ENCODE results near the gene CHRNB1.

CHRNB1 gene

DNA sequence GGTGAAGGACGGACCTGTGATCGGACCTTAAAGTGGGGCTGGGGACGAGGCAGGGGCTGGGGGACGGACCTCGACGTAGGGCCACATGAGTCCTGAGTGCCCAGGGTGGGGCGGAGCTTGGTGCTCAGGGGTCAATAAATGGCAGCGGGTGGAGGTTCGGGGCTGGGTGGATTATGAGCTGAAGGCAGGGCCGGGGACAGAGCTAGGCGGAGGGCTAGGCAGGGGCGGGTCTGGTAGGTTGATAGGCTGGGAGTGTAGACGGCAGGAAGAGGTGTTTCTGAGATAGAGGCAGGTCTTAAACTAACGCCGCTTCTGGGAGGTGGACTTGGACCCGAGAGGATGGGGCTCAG is 733 bp downstream of the CHRNB1 start:
- DNase-seq (ENCODE audit: low read depth, low spot score): no peak
- TF ChIP-seq, protein P1, sequence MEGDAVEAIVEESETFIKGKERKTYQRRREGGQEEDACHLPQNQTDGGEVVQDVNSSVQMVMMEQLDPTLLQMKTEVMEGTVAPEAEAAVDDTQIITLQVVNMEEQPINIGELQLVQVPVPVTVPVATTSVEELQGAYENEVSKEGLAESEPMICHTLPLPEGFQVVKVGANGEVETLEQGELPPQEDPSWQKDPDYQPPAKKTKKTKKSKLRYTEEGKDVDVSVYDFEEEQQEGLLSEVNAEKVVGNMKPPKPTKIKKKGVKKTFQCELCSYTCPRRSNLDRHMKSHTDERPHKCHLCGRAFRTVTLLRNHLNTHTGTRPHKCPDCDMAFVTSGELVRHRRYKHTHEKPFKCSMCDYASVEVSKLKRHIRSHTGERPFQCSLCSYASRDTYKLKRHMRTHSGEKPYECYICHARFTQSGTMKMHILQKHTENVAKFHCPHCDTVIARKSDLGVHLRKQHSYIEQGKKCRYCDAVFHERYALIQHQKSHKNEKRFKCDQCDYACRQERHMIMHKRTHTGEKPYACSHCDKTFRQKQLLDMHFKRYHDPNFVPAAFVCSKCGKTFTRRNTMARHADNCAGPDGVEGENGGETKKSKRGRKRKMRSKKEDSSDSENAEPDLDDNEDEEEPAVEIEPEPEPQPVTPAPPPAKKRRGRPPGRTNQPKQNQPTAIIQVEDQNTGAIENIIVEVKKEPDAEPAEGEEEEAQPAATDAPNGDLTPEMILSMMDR (IDR thresholded peaks at IDR 0.05; ENCODE audit: low read depth, low read length): no peak
- peak overlapping the region; percentile 29 for H3K4me3 ChIP-seq (ENCODE audit: low read depth, low read length)
- in situ Hi-C loops (cut with HindIII; ENCODE audit: low sequenced_read_pairs): no loop called here

DNA sequence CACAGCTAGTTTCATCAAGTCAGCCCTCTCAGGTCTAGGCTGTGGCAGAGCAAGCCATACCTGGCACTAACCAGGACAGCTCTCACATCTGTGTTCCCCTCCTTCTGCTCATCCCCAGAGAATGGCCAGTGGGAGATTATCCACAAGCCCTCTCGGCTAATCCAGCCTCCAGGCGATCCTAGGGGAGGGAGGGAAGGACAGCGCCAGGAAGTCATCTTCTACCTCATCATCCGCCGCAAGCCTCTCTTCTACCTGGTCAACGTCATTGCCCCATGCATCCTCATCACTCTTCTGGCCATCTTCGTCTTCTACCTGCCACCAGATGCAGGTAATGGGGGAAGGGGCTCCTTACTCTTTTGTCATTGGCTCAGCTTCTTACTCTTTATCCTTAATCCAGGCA is 3.6 kb downstream of the CHRNB1 start:
- in situ Hi-C loops (cut with HindIII; ENCODE audit: low sequenced_read_pairs): no loop called here
- no peak for DNase-seq (ENCODE audit: low read depth, low spot score)
- no peak overlapping the region for H3K4me3 ChIP-seq (ENCODE audit: low read depth, low read length)
- TF ChIP-seq, protein P1 (IDR thresholded peaks at IDR 0.05; ENCODE audit: low read depth, low read length): no peak

DNA sequence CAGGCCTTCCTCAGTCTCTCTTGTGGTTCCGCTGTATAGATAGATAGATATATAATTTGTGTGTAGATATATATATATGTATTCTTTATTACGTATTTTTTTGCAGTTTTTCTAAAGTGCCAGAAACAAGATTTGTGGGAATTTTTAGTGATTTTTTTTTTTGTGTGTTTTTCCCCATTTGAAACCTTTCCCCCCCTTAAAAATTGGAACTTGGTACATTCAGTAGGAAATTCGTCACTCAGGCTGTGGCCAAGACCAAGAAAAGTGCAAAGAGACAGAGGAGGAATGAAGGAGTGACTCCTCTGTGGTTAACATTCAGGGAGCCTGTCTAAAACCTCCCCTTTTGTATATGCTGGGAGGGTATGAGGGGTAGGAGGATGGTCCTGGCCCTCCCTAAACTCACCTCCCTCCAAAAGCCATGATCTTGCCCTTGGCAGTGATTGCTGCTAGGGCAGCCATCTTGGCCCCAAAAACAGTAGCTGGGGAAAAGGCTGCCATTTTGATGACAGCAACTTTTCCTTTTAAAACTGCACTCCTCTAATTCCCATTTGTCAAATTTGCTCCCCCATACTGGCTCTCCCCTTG is 15.2 kb downstream of the CHRNB1 start:
- in situ Hi-C loops (cut with HindIII; ENCODE audit: low sequenced_read_pairs): no loop called here
- DNase-seq (ENCODE audit: low read depth, low spot score): no peak
- no peak overlapping the region for H3K4me3 ChIP-seq (ENCODE audit: low read depth, low read length)
- TF ChIP-seq, protein P1 (IDR thresholded peaks at IDR 0.05; ENCODE audit: low read depth, low read length): no peak

DNA sequence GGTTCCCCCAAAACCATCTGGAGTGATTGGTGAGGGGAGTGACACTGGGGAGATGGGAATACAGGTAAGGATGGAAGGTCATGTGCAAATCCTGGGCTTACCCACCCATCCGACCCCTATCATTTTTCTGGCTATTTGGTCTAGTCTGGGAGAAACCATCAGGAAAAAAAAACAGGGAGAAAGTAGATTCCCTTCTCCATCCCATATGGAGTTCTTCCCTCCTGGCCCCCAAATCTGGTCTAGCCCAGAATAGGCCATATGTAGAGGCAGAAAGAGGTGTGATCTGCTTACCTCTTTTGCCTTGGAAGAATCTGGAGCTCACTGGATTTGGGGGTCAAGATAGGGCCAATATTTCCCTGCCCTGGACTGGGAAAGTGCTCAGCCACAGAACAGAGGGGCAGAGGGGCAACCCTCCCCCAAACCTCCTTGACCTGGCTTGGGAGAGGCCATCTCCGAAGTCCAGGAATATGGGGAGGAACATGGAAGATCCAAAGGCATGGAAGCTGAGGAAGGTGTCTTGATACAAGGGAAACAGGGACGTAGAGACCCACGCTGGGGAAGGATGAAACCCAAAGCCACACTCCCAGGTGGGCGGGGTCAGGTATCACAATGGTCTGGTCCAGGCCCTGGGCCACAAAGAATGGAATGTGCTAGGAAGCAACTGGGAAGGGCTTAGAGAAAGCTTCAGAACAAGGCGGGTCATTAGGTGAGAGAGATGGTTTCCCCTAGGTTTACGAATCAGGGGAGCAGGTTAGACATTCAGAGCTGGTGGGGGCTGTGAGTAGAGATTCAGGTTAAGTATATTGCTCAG is 16.2 kb downstream of the CHRNB1 start:
- no peak overlapping the region for H3K4me3 ChIP-seq (ENCODE audit: low read depth, low read length)
- TF ChIP-seq, protein P1 (IDR thresholded peaks at IDR 0.05; ENCODE audit: low read depth, low read length): no peak
- DNase-seq (ENCODE audit: low read depth, low spot score): no peak
- in situ Hi-C loops (cut with HindIII; ENCODE audit: low sequenced_read_pairs): no loop called here

DNA sequence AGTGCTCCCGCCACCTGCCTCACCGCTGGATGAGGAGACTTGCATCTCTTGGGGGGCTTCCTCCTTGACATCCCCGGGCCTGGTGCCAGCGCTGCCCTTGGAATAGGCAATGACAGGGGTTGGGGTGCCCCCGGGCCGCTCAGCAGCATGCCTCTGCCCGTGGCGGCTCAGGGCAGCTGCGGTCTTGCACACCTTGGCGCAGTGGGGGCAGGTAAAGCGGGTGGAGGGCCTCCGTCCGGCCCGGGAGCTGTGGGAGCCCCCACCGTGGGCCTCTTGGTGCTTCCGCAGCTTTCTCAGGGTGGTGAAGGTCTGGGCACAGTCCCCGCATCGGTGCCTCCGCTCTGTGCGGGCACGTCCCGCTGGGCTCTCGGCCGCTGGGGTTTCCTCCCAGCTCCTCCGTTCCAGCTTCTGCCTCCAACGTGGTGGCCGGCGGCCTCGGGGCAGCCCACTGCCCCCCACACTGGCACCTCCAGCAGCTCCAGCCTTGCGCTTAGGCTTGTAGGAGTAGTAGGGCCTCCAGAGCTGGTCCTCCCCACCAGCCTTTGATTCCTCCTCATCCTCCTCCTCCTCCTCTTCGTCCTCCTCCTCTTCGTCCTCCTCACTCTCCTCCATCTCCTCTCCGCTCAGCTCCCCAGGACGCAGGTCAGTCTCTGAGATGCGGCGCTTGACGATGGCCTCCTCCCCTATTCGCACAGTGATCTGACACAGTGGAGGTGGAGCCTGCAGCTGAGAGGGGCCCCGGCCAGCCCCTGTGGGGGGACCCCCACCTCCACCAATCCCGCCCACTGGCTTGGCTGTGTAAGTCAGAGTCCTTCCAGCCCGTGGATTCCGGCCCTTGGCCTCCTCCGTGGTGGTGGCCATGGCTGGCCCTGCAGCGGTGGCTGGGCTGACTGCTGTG is 17.9 kb downstream of the CHRNB1 start:
- no peak for DNase-seq (ENCODE audit: low read depth, low spot score)
- in situ Hi-C loops (cut with HindIII; ENCODE audit: low sequenced_read_pairs): no loop called here
- TF ChIP-seq, protein P1 (IDR thresholded peaks at IDR 0.05; ENCODE audit: low read depth, low read length): no peak

DNA sequence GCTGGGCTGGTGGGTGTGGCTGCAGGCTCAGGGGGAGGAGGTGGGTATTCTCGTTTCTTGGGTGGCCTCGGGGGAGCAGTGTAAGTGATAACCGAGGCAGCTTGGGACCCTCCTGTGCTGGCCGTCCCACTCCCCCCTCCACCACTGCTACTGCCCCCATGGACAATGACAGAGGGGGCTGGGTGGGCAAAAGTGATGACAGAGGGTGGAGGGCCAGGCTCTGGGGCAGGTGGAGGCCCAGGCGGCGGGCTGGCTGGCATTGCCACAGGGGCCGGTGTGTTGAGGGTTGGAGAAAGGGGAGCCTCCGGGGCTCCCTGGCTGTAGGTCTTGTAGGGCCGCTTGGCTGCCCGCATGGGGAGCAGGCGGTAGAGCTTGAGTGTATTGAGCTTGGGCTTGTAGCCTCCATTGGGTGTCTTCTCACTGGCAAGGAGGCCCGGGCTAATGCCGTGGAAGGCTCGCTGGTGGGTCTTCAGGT is 18.5 kb downstream of the CHRNB1 start:
- TF ChIP-seq, protein P1 (IDR thresholded peaks at IDR 0.05; ENCODE audit: low read depth, low read length): no peak
- DNase-seq (ENCODE audit: low read depth, low spot score): no peak
- no peak overlapping the region for H3K4me3 ChIP-seq (ENCODE audit: low read depth, low read length)
- in situ Hi-C loops (cut with HindIII; ENCODE audit: low sequenced_read_pairs): no loop called here

More for the DNA sequence above, 17.9 kb downstream of the CHRNB1 start:
- H3K4me3 ChIP-seq (ENCODE audit: low read depth, low read length): no peak overlapping the region
